T47D (cell line): ENCODE data around the gene MSL3B.

Experiments
- DNase-seq, 2 experiments: peaks; one replicate each; pipeline versions ENCODE4 v3.0.0 to v3.0.0-alpha.2; 2011 to 2012; ENCODE audit warnings: low read depth in 1 of 2, low spot score in 1 of 2
- JUND ChIP-seq: IDR thresholded peaks from 2 replicates; pipeline ENCODE4 v1.6.1; 2012; ENCODE audit warnings: low read depth
- in situ Hi-C: cut with HindIII; loops from 2 replicates; pipeline ENCODE4 v1.10.0; 2016; ENCODE audit warnings: low sequenced_read_pairs, low pct_unique_long_range_greater_than_20kb

MSL3B gene

DNA sequence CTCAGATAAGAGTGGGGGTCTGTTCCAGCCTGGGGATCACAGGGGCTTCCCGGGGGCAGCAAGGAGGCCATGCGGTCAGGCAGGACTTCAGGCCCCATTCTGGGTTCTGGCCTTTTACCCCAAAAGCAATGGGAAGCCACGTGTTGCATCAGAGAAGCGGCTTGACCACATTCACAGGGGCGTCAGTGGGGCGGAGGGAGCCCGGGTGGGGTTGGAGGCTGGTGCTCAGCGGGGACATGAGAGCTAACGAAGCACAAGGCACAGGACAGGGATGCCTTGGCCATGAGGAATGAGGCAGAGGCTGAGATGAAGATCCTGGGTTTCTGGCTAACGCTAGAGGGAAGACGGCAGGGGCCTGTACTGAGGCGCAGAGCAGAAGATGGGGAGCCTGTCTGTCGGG, 19.9 kb downstream of the MSL3B start:
- DNase-seq, result no peak
- no peak for TF ChIP-seq JUND
- in situ Hi-C loops, result no loop called here

- in situ Hi-C loops, result no loop called here
- DNase-seq, result no peak
- TF ChIP-seq JUND, result no peak
Measured at GRCh38 chr2:233847248-233847898, 20.8 kb downstream of the MSL3B start.

DNA sequence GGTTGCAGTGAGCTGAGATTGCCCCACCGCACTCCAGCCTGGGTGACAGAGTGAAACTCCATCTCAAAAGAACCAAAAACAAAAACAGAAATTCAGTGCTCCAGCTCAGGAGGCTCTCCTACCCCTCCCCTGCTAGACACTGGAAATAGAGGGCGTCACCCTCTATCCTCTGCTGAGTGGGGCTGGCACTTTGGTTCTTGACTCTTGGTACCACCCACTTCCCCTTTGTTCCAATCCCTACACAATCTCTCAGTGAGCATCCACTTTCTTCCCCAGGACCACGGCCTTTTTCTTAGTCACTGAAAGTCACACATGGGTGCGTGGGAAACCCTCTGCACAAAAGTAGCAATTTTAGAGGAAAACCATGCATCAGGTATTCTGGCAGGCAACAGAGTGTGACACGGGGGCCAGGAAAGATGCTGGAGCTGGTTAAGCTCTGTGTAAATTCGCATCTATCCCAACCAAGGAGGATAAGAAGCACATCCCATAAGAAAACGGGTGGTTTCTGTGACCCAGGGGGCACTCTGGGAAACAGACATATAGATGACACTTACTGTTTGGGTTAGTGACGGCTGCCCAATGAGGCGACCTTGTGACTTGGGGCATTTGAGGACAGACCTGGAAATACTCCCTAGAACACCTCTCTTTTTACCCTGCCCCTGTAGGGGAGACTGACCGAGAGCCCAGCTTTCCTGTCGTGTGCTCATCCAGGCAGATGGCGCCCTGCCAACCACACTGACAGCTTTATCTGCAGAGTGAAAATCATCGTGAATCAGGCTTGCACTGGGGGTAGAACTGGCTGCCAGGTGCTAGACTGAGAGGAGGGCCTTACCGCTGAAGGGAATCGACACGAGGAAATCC, 21.6 kb downstream of the MSL3B start:
- in situ Hi-C loops, result no loop called here
- no peak for DNase-seq
- TF ChIP-seq JUND, result no peak

- no peak for TF ChIP-seq JUND
- in situ Hi-C loops, result no loop called here
- DNase-seq, result no peak
Measured at GRCh38 chr2:233845301-233846060, 22.7 kb downstream of the MSL3B start.

DNA sequence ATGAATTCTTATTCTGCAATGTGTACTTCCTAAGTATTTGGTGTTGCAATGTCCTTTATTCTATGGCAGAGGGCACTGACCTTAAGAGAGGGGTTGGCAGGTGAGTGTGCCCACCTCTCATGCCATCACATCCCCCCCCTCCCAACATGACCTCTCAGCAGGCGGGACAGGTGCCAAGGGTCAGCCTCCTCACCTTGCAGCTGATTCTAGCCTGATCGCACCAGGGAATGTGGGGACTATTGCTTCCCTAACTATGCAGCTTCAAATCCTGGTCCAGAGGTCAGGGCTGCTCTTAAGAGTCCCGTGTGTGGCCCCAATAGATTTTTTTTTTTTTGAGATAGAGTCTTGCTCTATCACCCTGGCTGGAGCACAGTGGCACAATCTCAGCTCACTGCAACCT, 23.4 kb downstream of the MSL3B start:
- no peak for TF ChIP-seq JUND
- no peak for DNase-seq
- in situ Hi-C loops, result no loop called here

DNA sequence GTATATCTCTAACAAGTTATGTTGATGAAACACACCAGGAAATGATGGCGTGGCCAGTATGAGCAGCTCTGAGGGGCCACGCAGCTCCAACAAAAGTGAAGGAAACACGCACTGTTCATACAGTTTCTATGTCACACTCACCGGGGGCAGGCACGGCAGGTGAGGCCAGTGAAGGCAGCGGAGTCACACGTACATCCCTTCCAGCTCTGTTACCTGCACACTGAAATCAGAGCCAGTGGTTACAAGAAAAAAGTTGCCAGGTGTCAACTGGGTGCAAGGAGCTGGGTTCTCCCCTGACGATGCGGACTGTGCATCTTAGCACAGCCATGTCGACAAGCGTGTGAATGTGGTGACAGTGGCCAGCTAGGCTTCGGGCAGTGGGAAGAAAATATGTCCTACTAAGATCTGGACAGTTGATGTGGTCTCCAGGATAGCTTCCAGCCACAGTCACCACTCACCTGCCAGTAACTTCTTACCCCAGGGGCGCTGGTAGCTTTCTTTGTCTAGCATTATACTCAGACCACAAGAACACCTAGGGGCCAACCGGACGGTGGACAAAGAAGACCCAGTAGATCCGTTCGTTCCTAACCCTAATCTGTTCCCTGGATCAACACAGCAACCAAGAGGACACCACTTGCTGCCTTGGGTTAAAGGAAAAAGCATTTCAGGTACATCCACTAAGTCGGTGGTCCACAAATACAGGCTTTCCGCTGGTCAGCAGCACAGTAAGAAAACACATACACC, 23.9 kb downstream of the MSL3B start:
- DNase-seq, result no peak
- in situ Hi-C loops, result no loop called here
- no peak for TF ChIP-seq JUND

GRCh38 chr2:233841183-233841582, 27.0 kb downstream of the MSL3B start:
- no peak for DNase-seq
- TF ChIP-seq JUND, result no peak
- in situ Hi-C loops, result no loop called here

DNA sequence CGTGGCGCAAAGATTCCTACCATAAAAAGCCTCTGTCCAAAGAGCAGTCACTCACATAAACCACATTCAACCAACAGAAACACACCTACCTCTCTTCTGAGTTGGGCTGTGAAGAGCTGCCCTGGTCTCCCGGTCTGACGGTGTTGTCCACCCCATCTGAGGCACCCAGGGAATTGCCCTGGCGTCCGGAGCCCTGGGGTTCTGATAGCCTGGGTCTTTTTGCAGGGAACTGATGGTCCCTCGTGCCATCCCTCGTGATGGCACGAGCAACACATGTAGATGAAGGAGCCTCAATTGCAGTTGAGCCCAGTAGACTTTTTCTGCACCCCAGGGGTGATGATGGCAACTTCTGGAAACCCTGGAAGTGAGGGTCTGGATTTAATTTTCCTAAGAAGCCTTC, 27.7 kb downstream of the MSL3B start:
- TF ChIP-seq JUND, result no peak
- DNase-seq, result no peak
- in situ Hi-C loops, result no loop called here

DNA sequence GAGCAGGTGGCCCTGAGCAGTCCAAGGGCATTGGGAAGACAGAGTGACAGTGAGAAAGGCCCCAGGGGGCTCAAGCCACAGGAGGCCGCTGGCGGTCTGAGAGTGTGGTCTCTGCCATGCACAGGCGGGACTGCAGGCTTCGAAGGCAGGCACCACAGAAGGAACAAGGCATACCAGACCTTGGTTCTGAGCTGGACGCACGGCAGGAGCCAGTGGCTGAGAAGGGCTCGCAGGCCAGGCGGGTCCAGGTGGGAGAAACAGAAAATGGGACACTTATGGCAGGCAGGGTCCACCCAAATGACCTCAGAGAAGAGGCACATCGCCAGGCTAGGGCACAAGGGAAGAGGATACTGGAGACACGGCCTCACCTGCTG, 28.8 kb downstream of the MSL3B start:
- no peak for TF ChIP-seq JUND
- in situ Hi-C loops, result no loop called here
- no peak for DNase-seq

GRCh38 chr2:233838726-233839446, 29.3 kb downstream of the MSL3B start:
- in situ Hi-C loops, result no loop called here
- DNase-seq, result no peak
- no peak for TF ChIP-seq JUND

DNA sequence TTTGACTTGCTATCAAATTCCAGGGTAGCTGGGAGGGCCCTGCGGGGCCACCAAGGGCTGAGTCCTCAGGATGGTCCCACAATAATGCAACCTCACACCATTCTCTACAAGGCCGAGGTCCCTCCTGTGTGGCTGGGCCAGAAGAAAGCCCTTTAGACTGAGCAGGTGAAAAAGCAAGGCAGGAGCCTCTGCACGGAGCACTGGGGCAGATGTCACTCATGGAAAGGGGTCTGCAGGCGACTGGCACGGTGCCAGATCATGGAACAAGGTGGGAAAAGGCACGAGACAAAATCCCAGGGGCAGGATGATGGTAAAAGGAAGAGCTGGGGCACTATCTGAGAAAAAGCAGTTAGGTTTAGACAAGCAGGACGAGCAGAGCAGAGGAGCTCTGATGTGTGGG, 29.9 kb downstream of the MSL3B start:
- no peak for DNase-seq
- TF ChIP-seq JUND, result no peak
- in situ Hi-C loops, result no loop called here
